Measurements from ENCODE around the gene NRXN3.

Gene NRXN3

DNA sequence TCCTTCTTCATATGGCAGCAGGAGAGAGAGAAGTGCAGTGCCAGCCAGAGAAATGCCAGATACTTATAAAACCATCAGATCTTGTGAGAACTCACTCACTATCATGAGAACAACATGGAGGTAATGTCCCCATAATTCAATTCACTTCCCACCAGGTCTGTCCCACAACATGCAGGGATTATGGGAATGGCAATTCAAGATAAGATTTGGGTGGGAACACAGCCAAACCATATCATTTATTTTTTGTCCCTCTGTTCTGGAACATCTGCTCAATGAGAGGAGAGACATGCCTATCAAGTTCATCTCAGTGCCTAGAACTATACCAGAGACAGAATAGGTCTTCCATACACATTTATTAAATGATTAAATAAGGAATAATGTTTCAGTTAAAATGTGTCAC, 543.5 kb downstream of the NRXN3 start:
- no peak for DNase-seq (ENCODE audit: low spot score)
- no peak for TF ChIP-seq CTCF (IDR thresholded peaks at IDR 0.05; ENCODE audit: poor library complexity, severe bottlenecking)
- no peak overlapping the region for H3K27ac ChIP-seq (ENCODE audit: poor library complexity, severe bottlenecking)
- H3K27me3 ChIP-seq (ENCODE audit: insufficient read depth, poor library complexity, severe bottlenecking) = no peaks in the 10 kb centered on the region
- no peaks in the 10 kb centered on the region for H3K36me3 ChIP-seq (ENCODE audit: low read depth)
- H3K9me3 ChIP-seq (ENCODE audit: severe bottlenecking) = no peaks in the 10 kb centered on the region
- H3K4me3 ChIP-seq (ENCODE audit: severe bottlenecking) = no peak overlapping the region
- ATAC-seq (ENCODE audit: low read depth) = no peak
- no peaks in the 10 kb centered on the region for H3K4me1 ChIP-seq (ENCODE audit: insufficient read depth, poor library complexity, severe bottlenecking)

GRCh38 chr14:78714711-78715110, 544.5 kb downstream of the NRXN3 start:
- H3K27ac ChIP-seq (ENCODE audit: poor library complexity, severe bottlenecking) = no peak overlapping the region
- no peaks in the 10 kb centered on the region for H3K9me3 ChIP-seq (ENCODE audit: severe bottlenecking)
- DNase-seq (ENCODE audit: low spot score) = no peak
- no peak overlapping the region for H3K4me3 ChIP-seq (ENCODE audit: severe bottlenecking)
- no peaks in the 10 kb centered on the region for H3K36me3 ChIP-seq (ENCODE audit: low read depth)
- no peak for ATAC-seq (ENCODE audit: low read depth)
- TF ChIP-seq CTCF (IDR thresholded peaks at IDR 0.05; ENCODE audit: poor library complexity, severe bottlenecking) = no peak
- H3K27me3 ChIP-seq (ENCODE audit: insufficient read depth, poor library complexity, severe bottlenecking) = no peaks in the 10 kb centered on the region
- H3K4me1 ChIP-seq (ENCODE audit: insufficient read depth, poor library complexity, severe bottlenecking) = no peaks in the 10 kb centered on the region

GRCh38 chr14:78721756-78722480, 551.7 kb downstream of the NRXN3 start:
- H3K27ac ChIP-seq (ENCODE audit: poor library complexity, severe bottlenecking) = no peak overlapping the region
- no peak overlapping the region for H3K4me3 ChIP-seq (ENCODE audit: severe bottlenecking)
- ATAC-seq (ENCODE audit: low read depth) (no peak), DNase-seq (ENCODE audit: low spot score) (no peak)
- no peaks in the 10 kb centered on the region for H3K27me3 ChIP-seq (ENCODE audit: insufficient read depth, poor library complexity, severe bottlenecking)
- H3K36me3 ChIP-seq (ENCODE audit: low read depth) = no peaks in the 10 kb centered on the region
- no peak for TF ChIP-seq CTCF (IDR thresholded peaks at IDR 0.05; ENCODE audit: poor library complexity, severe bottlenecking)
- no peaks in the 10 kb centered on the region for H3K4me1 ChIP-seq (ENCODE audit: insufficient read depth, poor library complexity, severe bottlenecking)
- no peaks in the 10 kb centered on the region for H3K9me3 ChIP-seq (ENCODE audit: severe bottlenecking)

DNA sequence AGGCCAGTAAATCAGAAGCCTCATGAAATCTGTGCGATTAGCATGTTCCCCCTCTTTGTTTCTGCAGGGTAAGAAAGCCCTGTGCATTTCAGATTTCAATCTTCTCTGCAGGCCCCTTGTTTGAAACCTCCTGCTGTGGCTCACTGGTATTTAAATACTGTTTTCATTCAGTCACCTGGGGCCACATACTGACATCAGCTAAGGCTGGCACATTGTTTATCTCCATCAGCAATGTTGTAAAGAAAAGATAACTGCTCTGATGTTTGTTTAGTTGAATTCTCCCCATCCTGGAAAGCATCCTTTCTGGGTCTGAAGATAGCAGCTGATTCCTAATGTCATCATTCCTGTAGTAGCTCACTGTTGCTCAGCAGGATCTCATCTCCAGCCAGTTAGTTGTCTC, 554.9 kb downstream of the NRXN3 start:
- no peak for ATAC-seq (ENCODE audit: low read depth)
- H3K4me3 ChIP-seq (ENCODE audit: severe bottlenecking) = no peak overlapping the region

More for the DNA sequence above, 554.9 kb downstream of the NRXN3 start:
- no peaks in the 10 kb centered on the region for H3K9me3 ChIP-seq (ENCODE audit: severe bottlenecking)
- peaks cover 8% of the 10 kb centered on the region for H3K27me3 ChIP-seq (ENCODE audit: insufficient read depth, poor library complexity, severe bottlenecking)
- no peak overlapping the region for H3K27ac ChIP-seq (ENCODE audit: poor library complexity, severe bottlenecking)
- no peak for TF ChIP-seq CTCF (IDR thresholded peaks at IDR 0.05; ENCODE audit: poor library complexity, severe bottlenecking)
- DNase-seq (ENCODE audit: low spot score) = no peak
- no peaks in the 10 kb centered on the region for H3K36me3 ChIP-seq (ENCODE audit: low read depth)
- no peaks in the 10 kb centered on the region for H3K4me1 ChIP-seq (ENCODE audit: insufficient read depth, poor library complexity, severe bottlenecking)

Measured in RWPE2 (cell line).